HL-60 (cell line): ENCODE results near the gene C17orf50.

Experiments used
- CTCF ChIP-seq: IDR thresholded peaks from one replicate; pipeline ENCODE4 v1.5.1; 2011; ENCODE audit warnings: low read length, control low read depth, inconsistent platforms; ENCODE audit not compliant: insufficient read depth
- POLR2AphosphoS5 ChIP-seq: IDR thresholded peaks from 2 replicates; pipeline ENCODE4 v1.6.1; 2012; ENCODE audit warnings: low read depth

GRCh38 chr17:35763767-35764122 lies 3.1 kb downstream of the C17orf50 start:
- no peak for TF ChIP-seq CTCF
- TF ChIP-seq POLR2AphosphoS5: no peak
